ENCODE measurements around the gene ROBO1.

The ROBO1 gene

DNA sequence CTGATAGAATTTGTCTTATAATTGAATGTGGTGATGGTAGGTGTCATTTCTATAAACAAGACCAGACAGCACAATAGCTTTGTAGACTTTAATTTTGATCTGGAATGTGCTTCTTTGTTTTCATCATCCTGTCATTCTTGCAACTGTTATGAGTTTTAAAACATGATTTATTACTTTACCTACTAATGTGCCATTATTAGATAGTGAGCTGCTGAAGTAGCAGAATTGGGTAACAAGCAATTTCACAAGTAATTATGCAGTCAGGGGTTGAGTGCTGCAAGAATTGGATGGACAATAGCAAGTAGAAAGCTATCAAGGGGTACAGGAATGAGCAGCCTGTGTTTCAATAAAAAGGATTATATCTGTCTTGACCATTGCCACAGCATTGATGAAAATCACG, 975.6 kb downstream of the ROBO1 start:
- H3K9ac ChIP-seq (ENCODE audit: low read length), result no peak overlapping the region
- H3K27me3 ChIP-seq (ENCODE audit: low read length), result no peaks in the 10 kb centered on the region
- H3K9me3 ChIP-seq (ENCODE audit: insufficient read depth, low read length), result no peaks in the 10 kb centered on the region
- H3K4me2 ChIP-seq (ENCODE audit: low read depth, low read length, poor library complexity, severe bottlenecking), result no peak overlapping the region
- H3K36me3 ChIP-seq (ENCODE audit: low read length), result no peaks in the 10 kb centered on the region
- no peak overlapping the region for H2AFZ ChIP-seq (ENCODE audit: low read depth, low read length, severe bottlenecking)
- no peak for TF ChIP-seq EZH2phosphoT487 (conservative IDR thresholded peaks at IDR 0.05; ENCODE audit: low read length)
- TF ChIP-seq, protein P1, sequence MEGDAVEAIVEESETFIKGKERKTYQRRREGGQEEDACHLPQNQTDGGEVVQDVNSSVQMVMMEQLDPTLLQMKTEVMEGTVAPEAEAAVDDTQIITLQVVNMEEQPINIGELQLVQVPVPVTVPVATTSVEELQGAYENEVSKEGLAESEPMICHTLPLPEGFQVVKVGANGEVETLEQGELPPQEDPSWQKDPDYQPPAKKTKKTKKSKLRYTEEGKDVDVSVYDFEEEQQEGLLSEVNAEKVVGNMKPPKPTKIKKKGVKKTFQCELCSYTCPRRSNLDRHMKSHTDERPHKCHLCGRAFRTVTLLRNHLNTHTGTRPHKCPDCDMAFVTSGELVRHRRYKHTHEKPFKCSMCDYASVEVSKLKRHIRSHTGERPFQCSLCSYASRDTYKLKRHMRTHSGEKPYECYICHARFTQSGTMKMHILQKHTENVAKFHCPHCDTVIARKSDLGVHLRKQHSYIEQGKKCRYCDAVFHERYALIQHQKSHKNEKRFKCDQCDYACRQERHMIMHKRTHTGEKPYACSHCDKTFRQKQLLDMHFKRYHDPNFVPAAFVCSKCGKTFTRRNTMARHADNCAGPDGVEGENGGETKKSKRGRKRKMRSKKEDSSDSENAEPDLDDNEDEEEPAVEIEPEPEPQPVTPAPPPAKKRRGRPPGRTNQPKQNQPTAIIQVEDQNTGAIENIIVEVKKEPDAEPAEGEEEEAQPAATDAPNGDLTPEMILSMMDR (IDR thresholded peaks at IDR 0.05; ENCODE audit: insufficient read depth, low read length, poor library complexity, severe bottlenecking), result no peak
- no peak overlapping the region for H3K27ac ChIP-seq (ENCODE audit: low read depth, low read length)
- no peaks in the 10 kb centered on the region for H3F3A ChIP-seq (ENCODE audit: insufficient read depth)
- no peaks in the 10 kb centered on the region for H3K9me2 ChIP-seq (replicated peaks; ENCODE audit: insufficient read depth, low read length)
- H4K20me1 ChIP-seq (ENCODE audit: low read depth, low read length), result no peaks in the 10 kb centered on the region
- H3K79me2 ChIP-seq (ENCODE audit: insufficient read depth, low read length), result no peaks in the 10 kb centered on the region
- no peak overlapping the region for H3K4me3 ChIP-seq (ENCODE audit: insufficient read depth, low read length, poor library complexity, severe bottlenecking)

DNA sequence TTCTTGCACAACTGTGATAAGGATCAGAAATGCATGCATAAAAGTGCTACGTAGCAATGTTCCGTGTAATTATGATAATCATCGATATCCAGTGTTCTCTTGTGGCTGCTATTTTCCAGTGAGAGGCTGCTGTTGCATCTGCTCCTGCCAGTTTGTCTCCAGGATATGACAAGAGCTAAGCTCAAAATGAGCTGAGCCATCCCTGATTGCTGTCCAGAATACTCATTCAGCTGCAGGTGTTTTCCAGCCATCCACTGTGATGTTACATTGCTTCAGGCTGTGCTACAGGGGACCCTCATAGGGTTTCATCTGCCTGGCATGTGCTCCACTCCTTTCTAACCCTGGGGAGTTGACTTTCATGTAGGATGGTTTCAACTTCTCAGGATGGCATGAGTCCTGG, 976.0 kb downstream of the ROBO1 start:
- Histone ChIP-seq H2AFZ (ENCODE audit: low read depth, low read length, severe bottlenecking) (no peak overlapping the region), H3F3A (ENCODE audit: insufficient read depth) (no peaks in the 10 kb centered on the region), H4K20me1 (ENCODE audit: low read depth, low read length) (no peaks in the 10 kb centered on the region), H3K4me2 (ENCODE audit: low read depth, low read length, poor library complexity, severe bottlenecking) (no peak overlapping the region), H3K9ac (ENCODE audit: low read length) (no peak overlapping the region), H3K27ac (ENCODE audit: low read depth, low read length) (no peak overlapping the region), H3K27me3 (ENCODE audit: low read length) (no peaks in the 10 kb centered on the region), H3K4me3 (ENCODE audit: insufficient read depth, low read length, poor library complexity, severe bottlenecking) (no peak overlapping the region), H3K9me3 (ENCODE audit: insufficient read depth, low read length) (no peaks in the 10 kb centered on the region), H3K79me2 (ENCODE audit: insufficient read depth, low read length) (no peaks in the 10 kb centered on the region), H3K9me2 (replicated peaks; ENCODE audit: insufficient read depth, low read length) (no peaks in the 10 kb centered on the region), H3K36me3 (ENCODE audit: low read length) (no peaks in the 10 kb centered on the region)
- TF ChIP-seq EZH2phosphoT487 (conservative IDR thresholded peaks at IDR 0.05; ENCODE audit: low read length), result no peak
- TF ChIP-seq, protein P1 (IDR thresholded peaks at IDR 0.05; ENCODE audit: insufficient read depth, low read length, poor library complexity, severe bottlenecking), result no peak

DNA sequence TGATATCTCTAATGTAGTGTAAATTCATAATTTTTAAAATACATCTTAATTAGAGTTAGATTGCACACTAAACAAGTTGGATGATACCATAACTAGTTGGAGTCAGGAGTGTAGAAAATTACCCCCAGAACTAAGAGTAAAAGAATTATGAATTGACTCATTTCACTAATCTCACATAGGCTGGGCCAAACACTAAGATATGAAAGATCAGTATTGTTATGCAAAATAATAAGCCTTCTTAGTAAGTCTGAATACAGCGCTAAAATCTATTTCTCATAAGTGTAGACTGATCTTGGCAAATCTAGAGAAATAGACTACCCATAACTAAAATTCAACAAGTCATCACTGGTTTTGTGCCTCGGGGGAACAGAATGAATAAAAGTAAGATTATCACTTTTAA, 979.0 kb downstream of the ROBO1 start:
- H3K27ac ChIP-seq (ENCODE audit: low read depth, low read length), result no peak overlapping the region
- H3K4me2 ChIP-seq (ENCODE audit: low read depth, low read length, poor library complexity, severe bottlenecking), result no peak overlapping the region
- H3K27me3 ChIP-seq (ENCODE audit: low read length), result no peaks in the 10 kb centered on the region
- H3K9me3 ChIP-seq (ENCODE audit: insufficient read depth, low read length), result no peaks in the 10 kb centered on the region
- no peaks in the 10 kb centered on the region for H3F3A ChIP-seq (ENCODE audit: insufficient read depth)
- TF ChIP-seq EZH2phosphoT487 (conservative IDR thresholded peaks at IDR 0.05; ENCODE audit: low read length), result no peak
- TF ChIP-seq, protein P1 (IDR thresholded peaks at IDR 0.05; ENCODE audit: insufficient read depth, low read length, poor library complexity, severe bottlenecking), result no peak
- H3K4me3 ChIP-seq (ENCODE audit: insufficient read depth, low read length, poor library complexity, severe bottlenecking), result no peak overlapping the region
- H4K20me1 ChIP-seq (ENCODE audit: low read depth, low read length), result no peaks in the 10 kb centered on the region
- no peaks in the 10 kb centered on the region for H3K9me2 ChIP-seq (replicated peaks; ENCODE audit: insufficient read depth, low read length)
- no peak overlapping the region for H3K9ac ChIP-seq (ENCODE audit: low read length)
- no peak overlapping the region for H2AFZ ChIP-seq (ENCODE audit: low read depth, low read length, severe bottlenecking)
- no peaks in the 10 kb centered on the region for H3K36me3 ChIP-seq (ENCODE audit: low read length)
- no peaks in the 10 kb centered on the region for H3K79me2 ChIP-seq (ENCODE audit: insufficient read depth, low read length)
